ENCODE data around the gene GNAZ.

GNAZ gene

GRCh38 chr22:23098718-23099530, 28.6 kb downstream of the GNAZ start:
- no peaks in the 10 kb centered on the region for H3K9me3 ChIP-seq (ENCODE audit: control insufficient read depth, insufficient read depth, low read depth, low read length)
- H3K27me3 ChIP-seq (ENCODE audit: control insufficient read depth, insufficient read depth, low read length) = no peaks in the 10 kb centered on the region
- no peaks in the 10 kb centered on the region for H3K4me1 ChIP-seq (ENCODE audit: control insufficient read depth, insufficient read depth, low read length)
- peaks cover 10% of the 10 kb centered on the region; the same call in 1 of the 2 replicates for H3K36me3 ChIP-seq (ENCODE audit: control insufficient read depth, insufficient read depth, low read length)
- no peak overlapping the region for H3K9ac ChIP-seq (ENCODE audit: low read length)
- no peak overlapping the region for H3K4me3 ChIP-seq (ENCODE audit: low read depth, low read length)
- H3K27ac ChIP-seq (ENCODE audit: low read depth, low read length) = no peak overlapping the region

DNA sequence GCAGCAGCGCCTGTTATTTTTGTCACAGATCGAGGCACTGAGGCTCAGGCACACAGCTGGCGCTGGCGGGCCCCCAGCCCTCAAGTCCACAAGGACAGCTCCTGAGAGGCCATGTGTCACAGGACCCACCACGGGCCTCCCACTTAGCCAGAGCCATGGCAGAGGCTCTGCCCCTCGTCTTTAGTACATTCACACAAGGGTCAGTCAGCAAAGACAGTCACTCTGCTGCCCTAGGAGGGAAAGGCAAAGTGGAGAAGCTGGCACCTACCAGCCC, 29.1 kb downstream of the GNAZ start:
- Histone ChIP-seq H3K9ac (ENCODE audit: low read length) (no peak overlapping the region), H3K4me1 (ENCODE audit: control insufficient read depth, insufficient read depth, low read length) (no peaks in the 10 kb centered on the region), H3K27me3 (ENCODE audit: control insufficient read depth, insufficient read depth, low read length) (no peaks in the 10 kb centered on the region), H3K9me3 (ENCODE audit: control insufficient read depth, insufficient read depth, low read depth, low read length) (no peaks in the 10 kb centered on the region), H3K36me3 (ENCODE audit: control insufficient read depth, insufficient read depth, low read length) (peaks cover 10% of the 10 kb centered on the region; the same call in 1 of the 2 replicates), H3K4me3 (ENCODE audit: low read depth, low read length) (no peak overlapping the region), H3K27ac (ENCODE audit: low read depth, low read length) (no peak overlapping the region)

- Histone ChIP-seq H3K9ac (ENCODE audit: low read length) (no peak overlapping the region), H3K36me3 (ENCODE audit: control insufficient read depth, insufficient read depth, low read length) (peaks cover 10% of the 10 kb centered on the region; the same call in 1 of the 2 replicates), H3K4me1 (ENCODE audit: control insufficient read depth, insufficient read depth, low read length) (no peaks in the 10 kb centered on the region), H3K27ac (ENCODE audit: low read depth, low read length) (no peak overlapping the region), H3K4me3 (ENCODE audit: low read depth, low read length) (no peak overlapping the region), H3K27me3 (ENCODE audit: control insufficient read depth, insufficient read depth, low read length) (no peaks in the 10 kb centered on the region), H3K9me3 (ENCODE audit: control insufficient read depth, insufficient read depth, low read depth, low read length) (no peaks in the 10 kb centered on the region)
Measured at GRCh38 chr22:23100124-23100801, 29.9 kb downstream of the GNAZ start.

- Histone ChIP-seq H3K4me3 (ENCODE audit: low read depth, low read length) (no peak overlapping the region), H3K27ac (ENCODE audit: low read depth, low read length) (no peak overlapping the region), H3K27me3 (ENCODE audit: control insufficient read depth, insufficient read depth, low read length) (no peaks in the 10 kb centered on the region), H3K9ac (ENCODE audit: low read length) (no peak overlapping the region), H3K9me3 (ENCODE audit: control insufficient read depth, insufficient read depth, low read depth, low read length) (no peaks in the 10 kb centered on the region), H3K36me3 (ENCODE audit: control insufficient read depth, insufficient read depth, low read length) (no peaks in the 10 kb centered on the region), H3K4me1 (ENCODE audit: control insufficient read depth, insufficient read depth, low read length) (no peaks in the 10 kb centered on the region)
Measured at GRCh38 chr22:23101524-23101923, 31.2 kb downstream of the GNAZ start.

DNA sequence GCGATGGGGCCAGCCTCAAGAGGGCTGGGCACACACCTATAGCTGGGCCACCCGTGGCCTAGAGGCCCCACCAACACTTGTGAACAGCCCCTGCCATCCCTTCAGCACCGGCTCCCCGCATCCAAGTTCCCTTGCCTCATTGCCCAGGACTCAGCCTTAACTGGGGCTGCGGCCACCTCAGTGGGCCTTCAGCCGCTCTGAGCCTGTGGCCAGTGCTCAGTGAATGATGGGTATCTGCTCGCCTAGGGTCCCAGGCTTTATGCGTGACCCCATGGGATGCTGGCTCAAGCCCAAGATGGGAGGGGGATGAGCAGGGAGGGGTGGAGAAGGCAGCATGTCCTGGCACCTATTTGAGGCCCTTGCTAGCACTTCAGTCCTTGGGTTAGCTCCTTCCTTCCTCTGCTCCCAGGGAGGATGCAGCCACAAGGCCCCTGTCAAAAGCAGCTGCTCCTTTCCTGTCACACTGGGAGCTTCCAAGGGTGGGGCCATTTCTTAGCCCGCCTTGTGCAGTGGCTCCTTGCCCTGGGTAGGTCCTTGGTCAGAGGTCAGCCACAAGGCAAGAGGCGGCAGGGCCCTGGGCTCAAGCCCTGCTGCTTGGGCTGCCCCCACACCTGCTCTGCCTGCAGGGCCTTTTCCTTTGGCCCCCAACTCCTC, 31.8 kb downstream of the GNAZ start:
- Histone ChIP-seq H3K9ac (ENCODE audit: low read length) (no peak overlapping the region), H3K9me3 (ENCODE audit: control insufficient read depth, insufficient read depth, low read depth, low read length) (no peaks in the 10 kb centered on the region), H3K36me3 (ENCODE audit: control insufficient read depth, insufficient read depth, low read length) (no peaks in the 10 kb centered on the region), H3K4me3 (ENCODE audit: low read depth, low read length) (no peak overlapping the region), H3K27me3 (ENCODE audit: control insufficient read depth, insufficient read depth, low read length) (no peaks in the 10 kb centered on the region), H3K27ac (ENCODE audit: low read depth, low read length) (no peak overlapping the region), H3K4me1 (ENCODE audit: control insufficient read depth, insufficient read depth, low read length) (no peaks in the 10 kb centered on the region)

GRCh38 chr22:23102776-23103175, 32.5 kb downstream of the GNAZ start:
- H3K4me3 ChIP-seq (ENCODE audit: low read depth, low read length) = no peak overlapping the region
- H3K9ac ChIP-seq (ENCODE audit: low read length) = no peak overlapping the region
- H3K27ac ChIP-seq (ENCODE audit: low read depth, low read length) = no peak overlapping the region
- no peaks in the 10 kb centered on the region for H3K27me3 ChIP-seq (ENCODE audit: control insufficient read depth, insufficient read depth, low read length)
- H3K36me3 ChIP-seq (ENCODE audit: control insufficient read depth, insufficient read depth, low read length) = no peaks in the 10 kb centered on the region
- H3K9me3 ChIP-seq (ENCODE audit: control insufficient read depth, insufficient read depth, low read depth, low read length) = no peaks in the 10 kb centered on the region
- no peaks in the 10 kb centered on the region for H3K4me1 ChIP-seq (ENCODE audit: control insufficient read depth, insufficient read depth, low read length)

DNA sequence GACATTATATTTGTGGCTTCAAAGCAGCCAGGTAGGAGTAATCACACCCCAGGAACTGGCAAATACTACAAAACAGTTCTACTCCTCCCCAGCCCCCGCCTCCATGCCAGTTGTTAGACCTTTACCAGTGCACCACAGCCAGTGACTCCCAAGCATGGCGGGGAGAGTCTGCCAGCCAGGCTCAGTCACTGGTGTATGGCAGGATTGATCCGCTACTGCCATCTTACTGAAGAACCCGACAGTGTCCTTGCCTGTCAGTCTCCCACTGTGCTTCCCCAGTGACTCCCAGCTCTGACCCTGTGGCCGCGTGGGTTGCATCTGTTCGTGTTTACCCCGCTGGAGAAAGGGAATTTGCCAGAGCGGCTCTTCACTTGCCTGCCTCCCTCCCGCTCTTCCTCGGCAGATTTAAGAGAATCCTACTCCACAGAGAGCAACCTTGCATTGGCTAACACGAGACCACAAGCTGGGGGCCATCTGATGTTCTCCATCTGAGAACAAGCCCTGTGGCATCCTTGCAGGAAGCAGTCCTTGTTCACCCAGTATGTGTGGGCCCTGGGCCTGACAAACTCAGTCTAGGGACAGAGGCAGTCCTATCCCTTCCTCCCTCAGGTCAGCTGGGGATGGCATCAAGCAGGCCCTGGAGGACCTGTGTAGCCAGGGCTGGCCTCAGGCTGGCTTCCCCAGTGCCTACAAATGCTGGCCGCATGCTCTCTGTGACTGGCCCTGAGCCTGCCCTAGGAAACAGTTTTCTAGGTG, 33.1 kb downstream of the GNAZ start:
- Histone ChIP-seq H3K9ac (ENCODE audit: low read length) (no peak overlapping the region), H3K27me3 (ENCODE audit: control insufficient read depth, insufficient read depth, low read length) (no peaks in the 10 kb centered on the region), H3K4me1 (ENCODE audit: control insufficient read depth, insufficient read depth, low read length) (no peaks in the 10 kb centered on the region), H3K4me3 (ENCODE audit: low read depth, low read length) (no peak overlapping the region), H3K36me3 (ENCODE audit: control insufficient read depth, insufficient read depth, low read length) (no peaks in the 10 kb centered on the region), H3K27ac (ENCODE audit: low read depth, low read length) (no peak overlapping the region), H3K9me3 (ENCODE audit: control insufficient read depth, insufficient read depth, low read depth, low read length) (no peaks in the 10 kb centered on the region)

DNA sequence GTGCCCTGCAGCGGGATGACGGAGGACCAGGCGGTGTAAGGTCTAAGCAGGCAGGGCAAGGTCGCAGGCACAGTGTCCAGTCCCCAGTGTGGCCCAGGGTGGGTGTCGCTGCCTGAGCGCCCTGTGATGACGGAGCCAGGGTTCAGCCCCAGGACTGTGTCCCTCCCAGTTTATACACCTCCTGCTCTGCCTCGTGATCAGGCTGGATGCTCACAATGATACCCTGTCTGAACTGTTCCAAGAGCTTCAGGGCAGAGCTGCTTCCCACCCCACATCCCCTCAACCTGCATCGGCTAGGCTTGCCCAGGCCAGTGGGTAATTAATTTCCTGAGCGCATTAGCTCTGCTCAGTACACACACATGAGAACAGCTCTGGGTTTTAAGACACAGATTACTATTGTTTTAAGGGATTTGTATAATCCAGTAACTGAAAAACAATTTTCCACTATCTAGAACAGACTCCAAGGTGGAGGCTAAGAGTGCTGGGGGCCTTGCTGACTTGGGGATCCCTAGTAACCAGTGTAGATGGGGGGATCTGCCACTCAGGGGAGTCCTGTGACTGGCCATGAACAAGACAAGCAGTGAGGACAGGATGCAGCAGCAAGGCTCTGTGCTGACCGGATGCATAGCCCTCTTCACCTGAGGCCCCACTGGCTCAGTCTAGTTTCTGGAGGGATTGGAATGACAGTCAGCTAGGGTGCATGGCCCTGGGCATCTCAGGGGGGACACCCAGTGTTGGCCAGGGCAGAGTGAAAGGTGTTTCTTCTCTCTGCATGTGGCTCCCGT, 34.1 kb downstream of the GNAZ start:
- Histone ChIP-seq H3K27me3 (ENCODE audit: control insufficient read depth, insufficient read depth, low read length) (no peaks in the 10 kb centered on the region), H3K36me3 (ENCODE audit: control insufficient read depth, insufficient read depth, low read length) (no peaks in the 10 kb centered on the region), H3K4me1 (ENCODE audit: control insufficient read depth, insufficient read depth, low read length) (no peaks in the 10 kb centered on the region), H3K9ac (ENCODE audit: low read length) (no peak overlapping the region), H3K27ac (ENCODE audit: low read depth, low read length) (no peak overlapping the region), H3K4me3 (ENCODE audit: low read depth, low read length) (no peak overlapping the region), H3K9me3 (ENCODE audit: control insufficient read depth, insufficient read depth, low read depth, low read length) (no peaks in the 10 kb centered on the region)

DNA sequence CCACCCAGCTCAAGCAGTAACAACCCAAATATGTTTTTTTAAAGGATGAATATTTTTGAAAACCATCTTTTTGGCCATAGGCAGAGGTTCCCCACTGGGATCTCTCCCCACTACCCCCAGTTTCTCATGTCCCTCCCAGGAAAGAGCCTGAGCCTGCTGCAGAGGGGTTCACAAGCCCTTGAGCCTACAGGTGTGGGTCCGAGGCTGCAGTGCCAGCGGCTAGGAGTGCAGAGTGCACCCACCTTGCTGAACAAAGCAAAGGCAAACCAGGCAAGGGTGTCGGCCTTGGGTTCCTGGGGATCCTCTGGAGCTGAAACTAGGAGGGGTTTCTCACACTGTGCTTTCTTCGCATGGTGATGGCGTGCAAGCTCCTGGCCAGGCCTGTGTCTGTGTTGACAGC, 35.0 kb downstream of the GNAZ start:
- H3K9ac ChIP-seq (ENCODE audit: low read length) = no peak overlapping the region
- no peaks in the 10 kb centered on the region for H3K36me3 ChIP-seq (ENCODE audit: control insufficient read depth, insufficient read depth, low read length)
- H3K9me3 ChIP-seq (ENCODE audit: control insufficient read depth, insufficient read depth, low read depth, low read length) = no peaks in the 10 kb centered on the region
- H3K4me3 ChIP-seq (ENCODE audit: low read depth, low read length) = no peak overlapping the region
- no peaks in the 10 kb centered on the region for H3K27me3 ChIP-seq (ENCODE audit: control insufficient read depth, insufficient read depth, low read length)
- H3K4me1 ChIP-seq (ENCODE audit: control insufficient read depth, insufficient read depth, low read length) = no peaks in the 10 kb centered on the region
- no peak overlapping the region for H3K27ac ChIP-seq (ENCODE audit: low read depth, low read length)

DNA sequence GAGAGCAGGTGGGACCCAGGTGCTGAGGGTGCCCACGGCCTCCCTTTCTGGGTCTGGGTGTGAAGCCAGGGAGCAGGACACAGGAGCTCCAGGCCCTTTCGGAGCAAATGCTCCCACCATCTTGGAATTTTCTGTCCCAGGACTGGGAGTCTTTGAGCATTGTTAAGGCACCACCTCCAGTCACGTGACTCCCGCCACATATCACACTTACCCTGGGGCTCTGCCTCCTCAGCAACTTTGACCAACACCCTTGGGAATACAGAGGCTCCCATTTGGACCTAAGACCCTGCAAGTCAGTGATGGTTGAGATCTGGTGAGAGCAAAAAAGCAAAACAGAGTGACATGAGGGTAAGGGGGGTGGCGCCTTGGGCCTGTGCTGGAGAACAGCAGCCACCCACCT, 35.6 kb downstream of the GNAZ start:
- H3K9ac ChIP-seq (ENCODE audit: low read length) = no peak overlapping the region
- H3K9me3 ChIP-seq (ENCODE audit: control insufficient read depth, insufficient read depth, low read depth, low read length) = no peaks in the 10 kb centered on the region
- no peaks in the 10 kb centered on the region for H3K27me3 ChIP-seq (ENCODE audit: control insufficient read depth, insufficient read depth, low read length)
- no peak overlapping the region for H3K27ac ChIP-seq (ENCODE audit: low read depth, low read length)
- no peaks in the 10 kb centered on the region for H3K36me3 ChIP-seq (ENCODE audit: control insufficient read depth, insufficient read depth, low read length)
- no peak overlapping the region for H3K4me3 ChIP-seq (ENCODE audit: low read depth, low read length)
- peaks cover 3% of the 10 kb centered on the region; the same call in 1 of the 2 replicates for H3K4me1 ChIP-seq (ENCODE audit: control insufficient read depth, insufficient read depth, low read length)

All from HUES6 (cell line).